HG03565 (cell line): Measurements from ENCODE around the gene ATG16L1.

Source experiments
- ATAC-seq: cut with Tn5 transposase; IDR thresholded peaks from one replicate; pipeline ENCODE4 v1.9.1; 2021; ENCODE audit warnings: mild to moderate bottlenecking, moderate library complexity; ENCODE audit not compliant: unreplicated experiment

Gene ATG16L1

DNA sequence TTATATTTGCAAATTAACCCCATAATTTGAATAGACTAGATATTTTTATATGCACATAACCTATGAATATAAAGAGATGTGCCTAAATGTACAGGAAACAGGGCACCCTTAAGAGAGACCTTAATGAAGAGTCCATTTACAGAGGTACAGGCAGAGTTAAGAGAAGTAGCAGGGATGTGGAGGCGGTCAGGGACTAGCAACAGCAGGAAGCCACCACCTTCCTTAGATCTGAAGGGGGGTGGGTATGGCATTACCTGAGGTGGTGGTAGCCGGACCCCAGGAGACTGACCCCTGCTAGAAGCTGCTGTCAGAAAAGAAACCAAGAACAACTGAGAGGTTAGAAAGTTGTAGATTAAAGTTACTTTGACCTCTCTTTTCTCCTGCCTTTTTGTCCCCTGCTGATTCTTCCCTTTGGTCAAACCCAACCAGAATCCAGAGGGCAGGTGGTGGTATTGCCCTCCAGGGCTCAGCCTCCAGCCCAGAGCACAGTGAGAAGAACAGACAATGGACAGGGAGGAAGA is 24.9 kb upstream of the ATG16L1 start:
- ATAC-seq, result no peak

DNA sequence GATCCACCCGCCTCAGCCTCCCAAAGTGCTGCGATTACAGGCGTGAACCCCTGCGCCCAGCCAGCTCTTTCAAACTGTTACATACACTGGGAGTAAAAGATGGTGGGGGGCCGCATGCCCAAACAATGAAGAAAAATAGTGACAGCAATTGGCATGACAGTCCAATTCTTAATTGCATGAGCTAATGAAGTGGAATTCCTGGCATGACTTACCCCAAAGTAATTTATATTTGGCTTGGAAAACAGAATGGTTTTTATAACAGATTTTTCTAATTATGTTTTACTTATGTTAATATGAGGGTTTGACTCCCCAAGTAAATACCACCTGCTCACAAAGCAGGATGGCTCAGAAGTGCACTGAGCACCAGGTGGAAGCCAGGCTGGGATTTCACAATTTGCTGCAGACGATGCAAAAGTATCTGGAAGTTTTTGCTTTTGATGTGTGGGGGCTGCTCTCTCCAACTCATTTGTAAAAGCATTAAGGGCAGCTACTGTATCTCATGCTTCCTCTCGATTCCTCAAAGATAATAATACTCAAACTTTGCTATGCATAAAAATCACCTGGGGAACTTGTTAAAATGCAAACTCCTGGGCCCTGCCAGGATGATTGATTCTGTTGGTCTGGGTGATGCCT is 24.0 kb upstream of the ATG16L1 start:
- ATAC-seq, result no peak

DNA sequence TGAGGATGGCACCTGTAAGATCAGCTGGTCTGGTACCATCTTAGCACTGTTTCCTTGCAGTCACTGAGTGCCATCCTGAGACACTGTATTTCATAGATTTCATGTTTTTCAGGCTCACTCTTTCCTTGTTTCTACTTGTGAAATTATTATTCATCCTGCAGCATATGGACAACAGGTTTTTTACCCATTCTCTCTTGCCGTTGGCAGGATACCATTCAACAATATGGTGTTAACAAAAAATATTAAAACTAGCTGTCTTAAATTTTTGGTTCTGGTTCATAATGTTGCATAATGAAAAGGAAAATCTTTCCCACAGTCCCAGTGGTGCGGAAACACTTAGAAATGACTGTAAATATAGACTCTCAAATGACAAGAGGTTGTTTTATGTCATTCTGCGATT is 23.1 kb upstream of the ATG16L1 start:
- ATAC-seq, result no peak

DNA sequence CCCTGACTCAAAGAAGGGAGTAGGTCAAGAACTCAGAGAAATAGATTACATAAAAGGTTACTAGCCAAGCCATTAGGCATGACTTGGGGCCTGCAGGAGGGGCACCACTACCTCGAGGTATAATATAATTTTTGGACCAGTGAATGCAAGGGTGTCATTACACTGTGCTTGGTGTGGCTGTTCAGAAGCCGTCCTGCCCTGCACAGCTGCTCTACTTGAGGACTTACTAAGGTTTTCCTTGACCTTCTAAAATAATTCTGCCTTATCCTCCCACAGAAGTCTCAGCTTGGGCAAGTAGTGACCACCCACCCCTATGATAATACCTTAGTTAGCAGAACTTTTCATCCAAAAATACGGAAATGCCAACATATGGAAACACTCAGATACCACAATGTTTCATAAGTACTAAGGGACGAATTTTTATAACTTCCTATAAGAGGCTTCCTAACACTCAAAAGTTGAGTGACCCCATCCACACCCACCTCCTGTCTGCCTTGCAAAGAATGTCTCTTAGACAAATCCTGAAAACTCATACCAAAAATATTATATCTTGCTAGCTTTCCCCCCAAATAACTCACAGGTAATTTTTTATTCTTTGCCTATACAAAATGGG is 17.7 kb upstream of the ATG16L1 start:
- no peak for ATAC-seq

DNA sequence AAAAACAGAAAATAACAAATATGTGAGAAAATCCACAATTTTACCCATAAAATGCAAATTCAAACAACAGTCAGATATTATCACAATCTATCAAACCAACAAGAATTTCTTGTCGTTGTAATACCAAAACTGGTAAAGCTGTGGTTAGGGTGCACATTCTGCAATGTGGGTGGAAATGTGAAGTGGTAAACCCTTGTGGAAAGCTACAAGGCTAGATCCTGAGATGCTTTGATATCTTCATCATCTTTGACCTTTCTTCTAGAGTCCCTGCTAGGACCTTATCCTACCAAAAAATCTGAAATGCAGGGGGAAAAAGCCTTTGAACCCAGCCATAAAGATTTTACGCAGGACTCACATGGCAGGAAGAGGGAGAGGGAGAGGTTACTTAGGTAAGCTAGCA is 17.2 kb upstream of the ATG16L1 start:
- no peak for ATAC-seq

DNA sequence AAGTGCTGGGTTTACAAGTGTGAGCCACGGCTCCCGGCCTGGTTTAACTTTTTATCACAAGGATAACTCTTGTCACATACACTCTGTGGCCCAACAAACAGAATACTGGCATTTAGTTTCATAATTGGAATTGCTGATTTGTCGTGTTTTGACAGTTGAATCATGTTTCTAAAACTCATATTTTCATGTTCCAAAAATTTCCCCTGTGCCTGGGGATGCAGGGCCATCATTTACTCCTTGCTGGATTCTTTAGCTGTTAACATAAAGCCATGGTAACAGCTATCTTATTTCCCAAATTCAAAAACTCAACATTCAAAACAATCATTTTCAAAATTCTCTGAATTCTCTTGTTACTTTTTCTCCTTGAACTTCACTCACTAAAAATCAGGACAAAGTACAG is 16.5 kb upstream of the ATG16L1 start:
- ATAC-seq, result no peak

DNA sequence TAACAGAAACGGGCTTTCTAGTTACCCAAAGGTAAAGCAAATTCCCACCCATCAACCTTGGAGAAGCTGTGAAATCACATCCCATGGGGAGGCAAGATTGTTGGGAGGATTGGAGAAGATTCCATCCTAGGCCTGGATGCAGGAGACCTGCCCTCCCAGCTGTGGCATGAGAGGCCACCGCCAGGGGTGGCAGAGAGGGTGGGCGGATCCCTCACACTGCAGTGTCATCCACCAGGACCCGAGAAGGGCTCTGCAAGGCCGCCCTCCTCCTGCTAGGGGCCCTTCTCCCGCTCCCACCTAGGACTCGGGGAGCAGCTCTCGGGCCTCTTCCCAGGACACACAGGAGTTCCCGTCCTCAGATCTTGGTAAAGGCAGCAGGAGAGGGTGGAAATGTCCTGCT is 15.5 kb upstream of the ATG16L1 start:
- no peak for ATAC-seq

DNA sequence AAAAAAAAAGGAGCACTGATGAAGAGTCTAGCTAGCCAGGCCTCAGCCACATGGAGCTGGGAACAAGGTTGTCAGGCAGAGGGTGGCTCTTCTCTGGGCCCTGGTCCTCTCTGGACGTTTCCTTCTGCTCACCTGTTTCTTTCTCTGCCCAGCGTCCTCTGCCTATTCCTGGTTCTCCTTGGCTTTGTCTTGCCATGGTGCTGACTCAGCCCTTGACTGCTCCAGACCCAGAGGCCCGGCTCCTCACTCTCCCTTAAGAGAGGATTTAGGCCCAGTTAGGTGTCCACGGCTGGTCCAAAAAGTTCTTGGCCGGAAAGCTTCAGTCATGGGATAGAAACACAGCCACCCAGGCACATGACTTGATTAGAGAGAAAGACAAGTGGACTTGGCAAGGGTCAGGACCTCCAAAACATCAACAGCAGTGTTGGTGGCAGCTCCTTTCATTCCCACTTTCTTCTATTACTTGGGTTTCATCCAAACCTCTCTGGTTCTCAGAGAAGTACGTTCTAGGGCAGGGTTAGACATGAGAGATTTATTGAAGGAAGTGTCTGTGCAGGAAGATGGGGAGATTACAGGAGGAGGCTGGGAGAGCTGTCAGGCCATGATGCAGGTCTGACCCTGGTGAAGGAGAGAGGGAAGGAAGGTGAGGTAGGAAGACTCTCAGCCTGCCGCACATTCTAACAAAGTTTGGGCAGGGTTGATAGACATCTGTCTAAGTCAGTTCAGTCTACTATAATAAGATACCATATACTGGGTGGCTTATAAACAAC is 14.5 kb upstream of the ATG16L1 start:
- no peak for ATAC-seq

DNA sequence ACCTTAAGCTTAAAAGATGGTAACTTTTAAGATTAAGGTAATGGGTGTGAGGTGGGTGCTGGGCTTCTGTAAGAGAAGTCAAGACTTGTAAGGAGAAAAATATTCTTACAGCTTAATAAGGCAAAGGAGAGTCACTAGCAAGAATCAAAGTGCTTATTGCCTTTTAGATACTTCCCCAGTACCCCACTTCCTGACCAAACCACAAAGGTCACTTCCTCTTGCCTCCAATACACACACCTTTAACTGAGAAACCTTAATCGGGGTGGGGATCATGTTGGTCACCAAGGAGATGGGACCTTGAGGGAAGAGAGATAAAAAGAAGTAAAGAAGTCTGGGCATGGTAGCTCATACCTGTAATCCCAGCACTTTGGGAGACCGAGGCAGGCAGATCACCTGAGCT is 10.6 kb upstream of the ATG16L1 start:
- peak; percentile 56 for ATAC-seq

DNA sequence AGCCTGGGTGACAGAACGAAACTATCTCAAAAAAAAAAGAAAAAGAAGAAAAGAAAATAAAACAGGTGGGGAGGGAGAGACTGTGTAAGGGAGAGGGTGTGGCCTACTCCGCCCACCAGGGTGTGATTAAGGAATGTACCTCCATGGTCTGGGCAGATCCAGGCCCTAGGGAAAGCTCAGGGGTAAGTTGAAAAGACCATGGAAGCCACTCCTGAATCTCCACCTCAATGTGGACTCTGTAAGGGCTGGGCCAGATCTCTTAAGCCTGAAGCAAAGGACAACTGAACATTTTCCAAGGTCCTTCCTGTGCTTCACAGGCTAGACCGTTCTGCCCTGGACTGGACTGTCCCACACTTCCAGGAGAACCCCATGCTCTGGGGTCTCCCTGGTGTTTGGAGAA is 9.7 kb upstream of the ATG16L1 start:
- ATAC-seq, result no peak

DNA sequence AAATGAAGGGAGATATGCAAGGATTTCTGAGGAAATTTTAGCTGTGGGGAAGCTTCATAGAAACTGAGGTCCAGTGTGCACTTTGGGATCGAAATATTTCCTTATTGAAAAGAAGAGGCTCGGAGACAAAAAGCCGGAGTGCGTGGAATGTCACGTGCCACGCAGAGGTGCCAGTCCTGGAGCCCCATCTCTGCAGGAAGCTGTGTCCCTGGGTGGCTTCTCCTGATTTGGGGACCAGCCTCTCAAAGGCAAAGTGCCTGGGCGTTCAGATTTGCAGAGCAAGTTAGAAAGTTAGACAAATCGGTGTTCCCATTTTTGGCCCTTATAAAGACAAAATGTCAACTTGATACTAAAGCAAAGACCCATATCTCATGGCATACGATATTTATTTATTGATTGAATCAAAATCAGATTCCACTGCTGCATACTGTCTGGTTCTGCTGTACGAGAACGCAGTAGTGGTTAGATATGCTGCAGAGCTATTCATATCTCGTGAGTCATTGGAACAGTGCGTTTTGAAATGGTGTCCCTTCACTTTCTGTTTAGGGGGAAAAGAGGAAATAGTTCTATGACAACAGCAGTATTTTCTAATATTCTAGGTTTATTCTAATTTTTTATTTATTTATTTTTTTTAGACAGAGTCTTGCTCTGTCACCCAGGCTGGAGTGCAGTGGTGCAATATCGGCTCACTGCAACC is 9.1 kb upstream of the ATG16L1 start:
- no peak for ATAC-seq

DNA sequence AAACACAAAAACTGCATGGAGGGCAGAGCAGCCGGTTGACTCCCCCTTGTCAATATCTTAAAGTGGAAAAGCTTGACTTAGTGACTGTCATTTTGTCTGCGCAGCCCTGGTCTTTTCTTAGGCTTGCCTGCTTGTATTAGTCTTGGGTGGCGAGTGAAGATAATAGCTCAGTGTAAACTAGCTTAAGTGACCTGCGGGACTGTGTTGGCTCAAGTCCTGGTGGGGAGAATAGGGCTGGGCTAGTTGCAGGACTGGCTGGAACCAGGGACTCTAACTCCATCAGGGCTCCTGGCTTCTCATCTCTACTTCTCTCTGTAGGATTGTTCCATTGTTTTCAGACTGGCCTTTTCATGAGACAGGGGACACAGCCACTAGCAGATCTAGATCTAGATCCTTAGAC is 8.1 kb upstream of the ATG16L1 start:
- no peak for ATAC-seq

DNA sequence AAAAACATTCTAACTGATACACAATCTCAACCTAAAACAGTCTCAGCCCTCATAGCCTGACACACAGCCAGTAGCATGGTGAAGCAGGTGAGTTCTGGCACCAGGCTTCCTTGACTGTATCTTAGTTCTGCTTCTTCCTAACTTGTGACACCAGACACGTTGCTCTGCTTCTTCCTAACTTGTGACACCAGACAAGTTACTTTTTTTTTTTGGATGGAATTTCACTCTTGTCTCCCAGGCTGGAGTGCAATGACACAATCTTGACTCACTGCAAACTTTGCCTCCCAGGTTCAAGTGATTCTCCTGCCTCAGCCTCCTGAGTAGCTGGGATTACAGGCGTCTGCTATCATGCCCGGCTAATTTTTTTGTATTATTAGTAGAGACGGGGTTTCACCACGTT is 6.7 kb upstream of the ATG16L1 start:
- no peak for ATAC-seq

DNA sequence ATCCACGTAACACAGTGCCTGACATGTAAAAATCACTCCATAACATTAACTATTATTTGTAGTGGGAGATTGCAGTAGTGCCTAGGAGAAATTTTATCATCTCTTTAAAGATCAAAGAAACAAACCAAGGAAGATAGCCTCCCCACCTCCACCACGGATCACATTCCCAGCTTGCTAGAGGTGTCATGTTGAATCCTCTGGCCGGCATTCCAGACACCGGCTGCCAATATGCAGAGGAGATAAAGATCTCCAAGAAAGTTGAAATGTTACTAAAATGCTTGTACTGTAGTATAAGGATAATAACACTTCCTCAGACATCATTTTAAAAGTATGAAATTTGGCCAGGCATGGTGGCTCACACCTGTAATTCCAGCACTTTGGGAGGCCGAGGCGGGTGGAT is 6.1 kb upstream of the ATG16L1 start:
- ATAC-seq, result no peak

DNA sequence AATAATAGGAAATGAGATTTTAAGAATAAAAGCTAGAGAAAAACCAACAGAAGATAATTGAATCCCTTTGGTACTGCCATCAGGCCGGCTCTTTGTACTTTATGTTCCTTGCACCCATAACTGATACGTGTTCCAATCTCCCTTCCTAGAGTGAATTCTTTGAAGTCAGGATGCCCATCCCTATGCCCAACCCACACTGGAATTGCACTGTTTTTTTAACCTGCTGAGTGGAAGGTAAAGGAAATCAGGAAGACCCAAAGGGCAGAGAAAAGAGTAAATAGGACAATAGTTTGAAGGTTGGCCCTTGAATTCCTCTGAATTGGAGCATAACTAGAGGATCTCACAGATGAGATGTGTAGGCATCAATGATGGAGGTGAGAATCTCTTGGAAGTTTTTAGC is 4.4 kb upstream of the ATG16L1 start:
- no peak for ATAC-seq

DNA sequence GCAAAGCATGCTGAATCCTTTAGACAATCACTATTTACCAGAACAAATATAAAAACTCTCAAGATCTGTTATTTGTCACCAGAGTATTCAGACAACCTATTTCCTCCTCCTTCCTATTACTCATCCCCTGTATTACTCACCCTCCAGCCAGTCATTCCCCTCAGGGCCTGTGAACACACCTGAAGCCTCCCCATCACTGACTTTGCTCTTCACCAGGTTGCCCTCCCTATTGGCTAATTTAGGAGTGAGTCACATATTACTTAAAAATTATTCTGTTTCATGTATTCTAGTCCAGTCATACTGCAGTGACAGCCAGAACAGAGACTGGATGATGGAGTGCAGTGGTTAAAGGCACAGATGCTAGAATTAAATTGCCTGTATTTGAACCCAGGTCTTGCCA is 3.7 kb upstream of the ATG16L1 start:
- no peak for ATAC-seq

DNA sequence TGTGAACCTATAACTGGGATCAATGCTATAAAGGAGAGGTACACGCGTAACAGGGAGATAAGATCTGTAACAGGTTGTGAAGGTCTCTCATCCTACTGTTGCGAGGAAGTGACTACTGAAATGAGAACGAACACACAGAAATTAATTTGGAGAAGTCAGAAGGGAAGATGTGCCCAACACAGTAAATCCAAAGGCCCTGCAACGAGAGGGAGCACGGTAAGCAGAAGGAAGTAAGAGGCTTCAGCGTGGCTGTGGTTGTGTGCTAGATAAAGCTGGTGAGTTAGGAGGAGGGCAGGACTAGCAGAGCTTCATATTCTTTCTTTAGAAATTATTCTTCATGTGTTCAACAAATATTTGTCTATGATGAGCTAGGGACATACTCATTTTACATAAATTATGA is 2.5 kb upstream of the ATG16L1 start:
- no peak for ATAC-seq

DNA sequence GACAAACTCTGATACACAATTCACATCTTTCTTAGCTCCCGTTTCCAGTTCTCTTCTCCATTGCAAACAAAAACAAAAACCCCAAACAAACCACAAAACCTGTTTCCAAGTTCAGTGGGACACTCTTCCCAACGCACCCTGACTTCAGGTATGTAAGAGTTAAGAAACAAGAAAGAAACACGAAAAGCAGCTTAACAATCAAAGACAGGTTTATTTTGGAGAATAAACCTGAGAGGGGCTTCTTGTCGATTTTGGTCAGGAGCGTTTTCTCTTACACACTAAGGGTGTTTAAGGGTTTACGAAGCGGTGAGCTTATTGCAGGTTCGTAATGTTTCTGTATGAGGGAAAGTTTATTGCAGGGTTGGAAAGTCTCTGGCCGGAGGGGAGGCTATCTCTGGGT is 905 bp upstream of the ATG16L1 start:
- no peak for ATAC-seq

DNA sequence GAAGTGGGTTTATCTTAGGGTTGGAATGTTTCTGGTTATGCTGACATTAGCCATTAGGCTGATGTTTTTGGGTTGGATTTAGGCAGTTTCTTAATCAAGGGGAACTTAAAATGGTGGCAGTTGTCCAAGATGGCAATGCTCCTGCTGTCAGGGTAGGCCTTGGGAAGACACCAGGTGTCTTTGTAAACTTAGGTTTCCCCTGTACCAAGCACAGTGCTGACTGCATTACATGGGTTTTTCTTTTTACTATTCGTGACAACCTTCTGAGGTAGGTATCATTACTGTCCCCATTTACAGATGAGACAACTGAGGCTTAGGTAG is 528 bp upstream of the ATG16L1 start:
- ATAC-seq, result no peak

DNA sequence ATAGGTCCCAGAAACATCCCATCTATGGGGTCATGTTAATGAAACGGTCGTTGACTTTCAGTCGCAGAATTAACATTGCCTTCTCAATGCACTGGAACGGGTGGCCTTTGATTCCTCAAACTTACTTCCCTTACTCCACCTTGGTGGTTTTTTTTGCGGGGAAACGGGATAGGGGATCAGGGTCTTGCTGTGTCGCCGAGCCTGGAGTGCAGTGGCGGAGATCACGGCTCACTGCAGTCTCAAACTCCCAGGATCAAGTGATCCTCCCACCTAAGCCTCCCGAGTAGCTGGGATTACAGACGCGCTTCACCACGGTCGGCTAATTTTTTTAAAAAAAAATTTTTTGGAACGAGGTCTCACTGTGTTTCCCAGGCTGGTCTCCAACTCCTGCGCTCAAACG is 754 bp downstream of the ATG16L1 start:
- no peak for ATAC-seq

DNA sequence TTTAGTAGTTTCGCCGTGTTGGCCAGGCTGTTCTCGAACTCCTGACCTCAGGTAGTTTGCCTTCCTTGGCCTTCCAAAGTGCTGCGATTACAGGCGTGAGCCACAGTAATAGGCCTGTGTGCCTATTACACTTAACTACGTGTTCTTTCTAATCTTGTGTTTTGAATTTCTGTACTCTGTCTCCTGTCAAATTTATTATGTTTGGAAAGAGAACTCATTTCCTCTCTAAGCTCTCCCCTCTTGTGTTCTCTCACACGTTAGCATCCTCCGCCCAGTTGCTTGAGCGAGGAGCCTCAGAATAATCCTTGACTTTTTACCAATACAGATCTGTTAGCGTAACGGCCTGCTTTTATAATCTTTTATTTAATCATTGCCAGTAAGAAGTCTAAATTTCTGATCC is 3.7 kb downstream of the ATG16L1 start:
- no peak for ATAC-seq

DNA sequence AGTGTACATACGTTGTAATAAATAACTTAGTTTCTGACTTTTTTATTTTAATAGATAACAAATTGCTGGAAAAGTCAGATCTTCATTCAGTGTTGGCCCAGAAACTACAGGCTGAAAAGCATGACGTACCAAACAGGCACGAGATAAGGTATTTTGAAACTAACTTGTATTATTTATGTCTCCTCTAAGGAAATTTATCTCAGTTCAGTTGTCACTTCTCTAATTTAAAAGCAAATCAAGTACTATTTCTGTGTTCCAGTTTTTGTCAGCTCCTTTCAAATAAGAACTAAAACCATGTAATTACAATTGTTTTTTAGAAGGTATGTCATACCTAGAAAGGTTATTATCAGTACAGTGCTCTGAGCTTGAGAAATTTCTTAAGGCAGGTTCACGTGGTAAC is 4.6 kb downstream of the ATG16L1 start:
- no peak for ATAC-seq
